Stomach (tissue), 9 donors: ENCODE measurements around the gene NDUFB6. TPM values are rescaled to one million over a fixed set of nuclear protein-coding genes. Genes with fewer than 3 reads are reported as not detected.

ENCODE experiments used
- DNase-seq, 2 donors: peaks; one replicate each; pipeline versions ENCODE4 v3.0.0 to v3.0.0-alpha.2; 2013 to 2019
- H3K27ac ChIP-seq, 5 donors: fragments of 200-600 bp in 4 of 5; sonication (generic) in 4 of 5; one replicate each; pipeline ENCODE4 v1.5.1; 2013 to 2019; ENCODE audit warnings: mild to moderate bottlenecking in 1 of 5, moderate library complexity in 1 of 5
- H3K27me3 ChIP-seq, 3 donors: fragments of 200-600 bp; sonication (generic); one replicate each; pipeline ENCODE4 v1.5.1; 2017 to 2019; ENCODE audit warnings: mixed run types in 1 of 3
- H3K36me3 ChIP-seq, 4 donors: fragments of 200-600 bp; sonication (generic); 1 replicate in 3 of 4; 2 replicates in 1 of 4; pipeline ENCODE4 v1.5.1; 2016 to 2019
- H3K4me1 ChIP-seq, 4 donors: fragments of 200-600 bp; sonication (generic); one replicate each; pipeline ENCODE4 v1.5.1; 2016 to 2019
- H3K4me3 ChIP-seq, 4 donors: fragments of 200-600 bp; sonication (generic) in 3 of 4; one replicate each; pipeline ENCODE4 v1.5.1; 2016 to 2019; ENCODE audit warnings: mild to moderate bottlenecking in 1 of 4
- H3K9me3 ChIP-seq, 4 donors: fragments of 200-600 bp; sonication (generic); one replicate each; pipeline ENCODE4 v1.5.1; 2016 to 2019
- CTCF ChIP-seq, 7 experiments: fragments of 450-650 bp in 4 of 7; fragments of 200-600 bp in 3 of 7; sonication (generic) in 3 of 7; IDR thresholded peaks; one replicate each; pipeline ENCODE4 v1.5.1; 2016 to 2019; ENCODE audit warnings: antibody characterized with exemption in 7 of 7, control low read depth in 2 of 7, mild to moderate bottlenecking in 1 of 7
- EP300 ChIP-seq: sonication (generic); formaldehyde crosslinking; IDR thresholded peaks from one replicate; pipeline ENCODE4 v1.6.1; 2017; ENCODE audit warnings: antibody characterized with exemption
- POLR2A ChIP-seq, 4 donors: fragments of 450-650 bp; IDR thresholded peaks; one replicate each; pipeline ENCODE4 v1.6.1; 2016; ENCODE audit warnings: antibody characterized with exemption in 4 of 4, control low read depth in 2 of 4, mild to moderate bottlenecking in 1 of 4, moderate library complexity in 1 of 4
- POLR2AphosphoS5 ChIP-seq, 3 donors: sonication (generic); formaldehyde crosslinking; IDR thresholded peaks; one replicate each; pipeline ENCODE4 v1.6.1; 2016; ENCODE audit warnings: antibody characterized with exemption in 3 of 3
- WGBS, 5 donors: extraction: QIAGEN DNeasy Blood & Tissue Kit in 3 of 5; methylation state at CpG; one replicate each; pipeline versions ENCODE4 v1.1.5 to v1.1.7; 2013 to 2018; 5-methylcytosine and 5-hydroxymethylcytosine counted together
- intact Hi-C: fragments of 100-400 bp; cut with DNase I; formaldehyde crosslinking; loops from one replicate; pipeline ENCODE4 v1.15.1; 2023; ENCODE audit warnings: low total_unique reads
- polyA plus RNA-seq, 3 donors: library from polyadenylated mRNA; stranded (reverse); fragments of 200-250 nt; gene quantifications; one replicate each; pipeline ENCODE4 v1.2.3, GENCODE V29; 2013
- total RNA-seq, 5 donors: library from RNA; depleted of rRNA; stranded (reverse); fragments of >200 nt; gene quantifications; one replicate each; pipeline versions ENCODE4 v1.1.0 to v1.2.3, GENCODE V29; 2014 to 2016
- donor health status: healthy with polysubstance abuse.
- donor health status: Bipolar disorder and iron deficiency.
- donor health status: healthy.

The NDUFB6 gene
- total and polyA plus RNA-seq, 8 donors, result 1.2 to 94.7 (median 44.9) TPM

- Histone ChIP-seq H3K27ac (peak overlapping the region; percentile 91 to 98 (median 93)), H3K9me3 (no peaks in the 10 kb centered on the region), H3K4me3 (peak overlapping the region; percentile 73 to 98 (median 79)), H3K27me3 (no peaks in the 10 kb centered on the region), H3K36me3 (peaks cover 0 to 29% (median 23%) of the 10 kb centered on the region in 4 donors), H3K4me1 (peaks cover 0 to 38% (median 22%) of the 10 kb centered on the region in 4 donors)
- TF ChIP-seq POLR2A (IDR thresholded peaks at IDR 0.05), result no peak
- TF ChIP-seq CTCF (IDR thresholded peaks at IDR 0.05), result peak in 5 of 7 experiments; percentile 26 to 59 (median 39)
- peak in 1 of 3 donors; percentile 48 for TF ChIP-seq POLR2AphosphoS5 (IDR thresholded peaks at IDR 0.05)
- no peak for TF ChIP-seq EP300
- 1 to 2% (median 1%) methylated on average over 17 of the region's 17 CpGs for WGBS, 5 donors
- DNase-seq, result peak; percentile 62 to 93
- intact Hi-C loops, result no loop called here
These were observed 725 bp downstream of the NDUFB6 start for GRCh38 chr9:32571969-32572899.

- DNase-seq, result no peak
- Histone ChIP-seq H3K27me3 (no peaks in the 10 kb centered on the region), H3K4me1 (peaks cover 0 to 38% (median 22%) of the 10 kb centered on the region in 4 donors), H3K27ac (no peak overlapping the region), H3K4me3 (no peak overlapping the region), H3K9me3 (no peaks in the 10 kb centered on the region), H3K36me3 (peaks cover 9 to 49% (median 43%) of the 10 kb centered on the region in 4 donors)
- 88 to 94% (median 92%) methylated on average over 4 of the region's 4 CpGs for WGBS, 5 donors
- intact Hi-C loops, result no loop called here
- no peak for TF ChIP-seq CTCF (IDR thresholded peaks at IDR 0.05)
- TF ChIP-seq POLR2AphosphoS5 (IDR thresholded peaks at IDR 0.05), result no peak
- TF ChIP-seq POLR2A (IDR thresholded peaks at IDR 0.05), result no peak
- TF ChIP-seq EP300, result no peak
These were observed 2.7 kb downstream of the NDUFB6 start for GRCh38 chr9:32570262-32570661.

GRCh38 chr9:32566770-32567169 lies 6.2 kb downstream of the NDUFB6 start:
- no peaks in the 10 kb centered on the region for H3K27me3 ChIP-seq
- H3K4me1 ChIP-seq, result peaks cover 0 to 26% (median 12%) of the 10 kb centered on the region in 4 donors
- no peak overlapping the region for H3K4me3 ChIP-seq
- intact Hi-C loops, result no loop called here
- TF ChIP-seq POLR2A (IDR thresholded peaks at IDR 0.05), result no peak
- no peak for TF ChIP-seq POLR2AphosphoS5 (IDR thresholded peaks at IDR 0.05)
- TF ChIP-seq CTCF (IDR thresholded peaks at IDR 0.05), result no peak
- TF ChIP-seq EP300, result no peak
- H3K27ac ChIP-seq, result no peak overlapping the region
- no peak for DNase-seq
- no peaks in the 10 kb centered on the region for H3K9me3 ChIP-seq
- WGBS, 5 donors, result 94 to 96% (median 96%) methylated on average over 12 to 26 of the region's 26 CpGs
- H3K36me3 ChIP-seq, result peaks cover 17 to 65% (median 58%) of the 10 kb centered on the region in 4 donors

- peaks cover 17 to 65% (median 58%) of the 10 kb centered on the region in 4 donors for H3K36me3 ChIP-seq
- intact Hi-C loops, result no loop called here
These were observed 7.0 kb downstream of the NDUFB6 start for GRCh38 chr9:32565967-32566366.

More at GRCh38 chr9:32565967-32566366, 7.0 kb downstream of the NDUFB6 start:
- H3K27ac ChIP-seq, result no peak overlapping the region
- H3K9me3 ChIP-seq, result no peaks in the 10 kb centered on the region
- no peak for TF ChIP-seq CTCF (IDR thresholded peaks at IDR 0.05)
- TF ChIP-seq POLR2A (IDR thresholded peaks at IDR 0.05), result no peak
- no peak for TF ChIP-seq EP300
- TF ChIP-seq POLR2AphosphoS5 (IDR thresholded peaks at IDR 0.05), result no peak
- H3K27me3 ChIP-seq, result no peaks in the 10 kb centered on the region
- no peak overlapping the region for H3K4me3 ChIP-seq
- peaks cover 0 to 18% (median 3%) of the 10 kb centered on the region in 4 donors for H3K4me1 ChIP-seq
- 79 to 94% (median 89%) methylated on average over 6 of the region's 6 CpGs for WGBS, 5 donors
- no peak for DNase-seq
